Small intestine (tissue), 7 donors: ENCODE results near the gene HDHD5. TPM values are rescaled to one million over a fixed set of nuclear protein-coding genes. Genes with fewer than 3 reads are reported as not detected.

Experiments used
- DNase-seq, 2 donors: peaks; one replicate each; pipeline versions ENCODE4 v3.0.0 to v3.0.0-alpha.2; 2013
- FAIRE-seq: peaks from 2 replicates; lab custom pipeline; 2012; peaks lifted over from hg19 to GRCh38; lab: Jason Lieb, UNC
- H3K27ac ChIP-seq, 3 donors: one replicate each; pipeline ENCODE4 v1.5.1; 2013; ENCODE audit warnings: low read length in 2 of 3, mild to moderate bottlenecking in 2 of 3, control low read depth in 1 of 3, inconsistent platforms in 1 of 3, low read depth in 1 of 3, moderate library complexity in 1 of 3
- H3K27me3 ChIP-seq, 3 donors: one replicate each; pipeline ENCODE4 v1.6.1; 2013; ENCODE audit warnings: low read length in 3 of 3, inconsistent platforms in 1 of 3; ENCODE audit not compliant: control insufficient read depth in 3 of 3, insufficient read depth in 3 of 3
- H3K36me3 ChIP-seq, 3 donors: one replicate each; pipeline ENCODE4 v1.6.1; 2013; ENCODE audit warnings: low read length in 3 of 3, inconsistent platforms in 1 of 3, low read depth in 1 of 3, mild to moderate bottlenecking in 1 of 3, moderate library complexity in 1 of 3; ENCODE audit not compliant: control insufficient read depth in 3 of 3, insufficient read depth in 2 of 3
- H3K4me1 ChIP-seq, 3 donors: one replicate each; pipeline ENCODE4 v1.6.1; 2013; ENCODE audit warnings: low read length in 2 of 3, inconsistent platforms in 1 of 3, low read depth in 1 of 3, mild to moderate bottlenecking in 1 of 3, moderate library complexity in 1 of 3; ENCODE audit not compliant: control insufficient read depth in 3 of 3, insufficient read depth in 2 of 3
- H3K4me3 ChIP-seq, 3 donors: one replicate each; pipeline ENCODE4 v1.5.1; 2013; ENCODE audit warnings: low read length in 3 of 3, control low read depth in 1 of 3, inconsistent platforms in 1 of 3, low read depth in 1 of 3, mild to moderate bottlenecking in 1 of 3, moderate library complexity in 1 of 3
- H3K9me3 ChIP-seq, 2 donors: one replicate each; pipeline ENCODE4 v1.6.1; 2013; ENCODE audit warnings: low read depth in 1 of 2, low read length in 1 of 2; ENCODE audit not compliant: control insufficient read depth in 2 of 2, insufficient read depth in 1 of 2
- WGBS, 3 donors: extraction: QIAGEN DNeasy Blood & Tissue Kit; methylation state at CpG; one replicate each; pipeline ENCODE4 v1.1.7; 2013; 5-methylcytosine and 5-hydroxymethylcytosine counted together
- polyA plus RNA-seq, 4 donors: library from polyadenylated mRNA; stranded (reverse) in 3 of 4; unstranded in 1 of 4; fragments of 200-250 nt in 3 of 4; fragments of 120-200 nt in 1 of 4; gene quantifications; one replicate each; pipeline versions ENCODE4 v1.2.1 to v1.2.3, GENCODE V29; 2013
- donor health status: healthy with polysubstance abuse.
- donor health status: control.
- donor health status: control.
- donor health status: Bipolar disorder and iron deficiency.
- donor health status: healthy.

The HDHD5 gene
- polyA plus RNA-seq, 4 donors, result 36.0 to 70.8 (median 61.7) TPM

- no peaks in the 10 kb centered on the region for H3K9me3 ChIP-seq
- DNase-seq (no peak), FAIRE-seq (no peak)
- no peaks in the 10 kb centered on the region for H3K4me1 ChIP-seq
- WGBS, 3 donors, result 96 to 99% (median 97%) methylated on average over 5 of the region's 5 CpGs
- no peak overlapping the region for H3K4me3 ChIP-seq
- peaks cover 0 to 27% (median 0%) of the 10 kb centered on the region in 3 donors for H3K36me3 ChIP-seq
- no peak overlapping the region for H3K27ac ChIP-seq
- H3K27me3 ChIP-seq, result no peaks in the 10 kb centered on the region
Measured at GRCh38 chr22:17192186-17192585, 33.1 kb upstream of the HDHD5 start.

GRCh38 chr22:17191163-17191784 is 32.2 kb upstream of the HDHD5 start:
- Histone ChIP-seq H3K27ac (peak overlapping the region in 1 of 3 donors; percentile 19), H3K9me3 (no peaks in the 10 kb centered on the region), H3K4me3 (no peak overlapping the region), H3K27me3 (no peaks in the 10 kb centered on the region), H3K4me1 (no peaks in the 10 kb centered on the region), H3K36me3 (peaks cover 0 to 27% (median 0%) of the 10 kb centered on the region in 3 donors)
- DNase-seq, result no peak
- FAIRE-seq, result no peak
- WGBS, 3 donors, result 78 to 82% (median 82%) methylated on average over 12 of the region's 12 CpGs

- DNase-seq (no peak), FAIRE-seq (no peak)
- Histone ChIP-seq H3K36me3 (peaks cover 0 to 31% (median 2%) of the 10 kb centered on the region in 3 donors), H3K4me1 (no peaks in the 10 kb centered on the region), H3K27ac (peak overlapping the region in 1 of 3 donors; percentile 19), H3K4me3 (no peak overlapping the region), H3K9me3 (no peaks in the 10 kb centered on the region), H3K27me3 (no peaks in the 10 kb centered on the region)
- WGBS, 3 donors, result 90 to 92% (median 91%) methylated on average over 10 of the region's 10 CpGs
Measured at GRCh38 chr22:17190702-17191101, 31.6 kb upstream of the HDHD5 start.

GRCh38 chr22:17176715-17177114 is 17.6 kb upstream of the HDHD5 start:
- no peaks in the 10 kb centered on the region for H3K9me3 ChIP-seq
- no peak overlapping the region for H3K27ac ChIP-seq
- H3K4me3 ChIP-seq, result no peak overlapping the region
- H3K4me1 ChIP-seq, result no peaks in the 10 kb centered on the region
- DNase-seq, result no peak
- WGBS, 3 donors, result 95% methylated on average over 8 of the region's 8 CpGs
- peaks cover 0 to 12% (median 0%) of the 10 kb centered on the region in 3 donors for H3K36me3 ChIP-seq
- FAIRE-seq, result no peak
- no peaks in the 10 kb centered on the region for H3K27me3 ChIP-seq

GRCh38 chr22:17172029-17172833 is 13.2 kb upstream of the HDHD5 start:
- DNase-seq, result no peak
- Histone ChIP-seq H3K4me3 (peak overlapping the region in 2 of 3 donors; percentile 63 to 81), H3K36me3 (no peaks in the 10 kb centered on the region), H3K4me1 (no peaks in the 10 kb centered on the region), H3K27ac (peak overlapping the region; percentile 45 to 94 (median 93)), H3K27me3 (no peaks in the 10 kb centered on the region), H3K9me3 (no peaks in the 10 kb centered on the region)
- WGBS, 3 donors, result 54 to 59% (median 55%) methylated on average over 22 to 24 of the region's 24 CpGs
- no peak for FAIRE-seq

- no peaks in the 10 kb centered on the region for H3K36me3 ChIP-seq
- 1% methylated on average over 64 to 83 of the region's 83 CpGs for WGBS, 3 donors
- H3K4me1 ChIP-seq, result no peaks in the 10 kb centered on the region
- peak overlapping the region; percentile 93 to 97 (median 94) for H3K27ac ChIP-seq
- FAIRE-seq, result no peak
- H3K27me3 ChIP-seq, result no peaks in the 10 kb centered on the region
- H3K4me3 ChIP-seq, result peak overlapping the region; percentile 63 to 81 (median 81)
- peak; percentile 87 to 95 for DNase-seq
- H3K9me3 ChIP-seq, result no peaks in the 10 kb centered on the region
Measured at GRCh38 chr22:17171153-17172028, 12.3 kb upstream of the HDHD5 start.

- no peak for DNase-seq
- WGBS, 3 donors, result 46 to 52% (median 51%) methylated on average over 7 of the region's 7 CpGs
Measured at GRCh38 chr22:17167486-17167885, 8.4 kb upstream of the HDHD5 start.

GRCh38 chr22:17164392-17165024 is 5.4 kb upstream of the HDHD5 start:
- Histone ChIP-seq H3K27ac (no peak overlapping the region), H3K4me3 (no peak overlapping the region), H3K4me1 (no peaks in the 10 kb centered on the region), H3K27me3 (no peaks in the 10 kb centered on the region), H3K36me3 (no peaks in the 10 kb centered on the region), H3K9me3 (no peaks in the 10 kb centered on the region)
- FAIRE-seq, result no peak
- WGBS, 3 donors, result 86 to 90% (median 89%) methylated on average over 3 of the region's 3 CpGs
- DNase-seq, result no peak

More at GRCh38 chr22:17167486-17167885, 8.4 kb upstream of the HDHD5 start:
- no peak overlapping the region for H3K27ac ChIP-seq
- FAIRE-seq, result no peak
- no peaks in the 10 kb centered on the region for H3K4me1 ChIP-seq
- no peak overlapping the region for H3K4me3 ChIP-seq
- no peaks in the 10 kb centered on the region for H3K9me3 ChIP-seq
- H3K36me3 ChIP-seq, result no peaks in the 10 kb centered on the region
- H3K27me3 ChIP-seq, result no peaks in the 10 kb centered on the region
